Lung (tissue), 12 donors: ENCODE data around the gene CARMIL1. TPM values are rescaled to one million over a fixed set of nuclear protein-coding genes. Genes with fewer than 3 reads are reported as not detected.

ENCODE experiments used
- ATAC-seq: fragments of 200-7000 bp; cut with Tn5 transposase; one replicate; pipeline ENCODE4 v1.9.1; 2020; ENCODE audit warnings: moderate number of reproducible peaks; ENCODE audit not compliant: insufficient read depth, low FRiP score
- DNase-seq, 3 donors: peaks; one replicate each; pipeline ENCODE4 v3.0.0-alpha.2; 2013 to 2017
- H3K27ac ChIP-seq, 2 donors: one replicate each; pipeline ENCODE4 v1.5.1; 2013; ENCODE audit warnings: mild to moderate bottlenecking in 2 of 2, moderate library complexity in 2 of 2, control low read depth in 1 of 2, inconsistent platforms in 1 of 2, low read depth in 1 of 2, low read length in 1 of 2
- H3K27me3 ChIP-seq, 3 donors: one replicate each; pipeline ENCODE4 v1.5.1; 2013; ENCODE audit warnings: low read length in 2 of 3; ENCODE audit not compliant: control insufficient read depth in 3 of 3, insufficient read depth in 3 of 3
- H3K36me3 ChIP-seq, 4 donors: one replicate each; pipeline ENCODE4 v1.5.1; 2013; ENCODE audit warnings: low read length in 4 of 4, mild to moderate bottlenecking in 1 of 4, moderate library complexity in 1 of 4; ENCODE audit not compliant: control insufficient read depth in 4 of 4, insufficient read depth in 4 of 4
- H3K4me1 ChIP-seq, 5 donors: one replicate each; pipeline ENCODE4 v1.5.1; 2013; ENCODE audit warnings: low read length in 5 of 5, mild to moderate bottlenecking in 2 of 5, moderate library complexity in 1 of 5; ENCODE audit not compliant: control insufficient read depth in 5 of 5, insufficient read depth in 5 of 5
- H3K4me3 ChIP-seq: one replicate; pipeline ENCODE4 v1.5.1; 2013; ENCODE audit warnings: mild to moderate bottlenecking, control low read depth, moderate library complexity
- H3K9ac ChIP-seq, 2 donors: one replicate each; pipeline ENCODE4 v1.5.1; 2013; ENCODE audit warnings: low read length in 2 of 2, control low read depth in 1 of 2; ENCODE audit not compliant: insufficient read depth in 1 of 2
- H3K9me3 ChIP-seq, 4 donors: one replicate each; pipeline ENCODE4 v1.5.1; 2013; ENCODE audit warnings: low read length in 3 of 4, mild to moderate bottlenecking in 1 of 4, moderate library complexity in 1 of 4; ENCODE audit not compliant: control insufficient read depth in 4 of 4, insufficient read depth in 3 of 4
- CTCF ChIP-seq: IDR thresholded peaks from 2 replicates; pipeline ENCODE4 v1.5.1; 2012; ENCODE audit warnings: mild to moderate bottlenecking; ENCODE audit errors: control extremely low read depth, extremely low read depth
- WGBS, 2 donors: extraction: QIAGEN DNeasy Blood & Tissue Kit; methylation state at CpG; one replicate each; pipeline ENCODE4 v1.1.7; 2013; 5-methylcytosine and 5-hydroxymethylcytosine counted together
- polyA plus RNA-seq, 2 donors: library from polyadenylated mRNA; stranded (reverse); fragments of 200-250 nt; gene quantifications; one replicate each; pipeline ENCODE4 v1.2.1, GENCODE V29; 2013
- total RNA-seq, 2 donors: library from RNA; depleted of rRNA in 1 of 2; stranded (reverse); fragments of >200 nt in 1 of 2; gene quantifications; one replicate each; pipeline ENCODE4 v1.2.1, GENCODE V29; 2014 to 2021
- donor health status: control.
- donor health status: control.
- donor health status: Bipolar disorder and iron deficiency.
- donor health status: healthy.
- donor health status: DM: yes; HTN: yes; CAD: no.

Gene CARMIL1
- total and polyA plus RNA-seq, 4 donors, result 8.0 to 38.3 (median 34.9) TPM

- Histone ChIP-seq H3K27me3 (no peaks in the 10 kb centered on the region), H3K9ac (no peak overlapping the region), H3K4me1 (no peaks in the 10 kb centered on the region), H3K27ac (no peak overlapping the region), H3K9me3 (no peaks in the 10 kb centered on the region), H3K36me3 (peaks cover 0 to 3% (median 0%) of the 10 kb centered on the region in 4 donors), H3K4me3 (no peak overlapping the region)
- 91 to 95% methylated on average over 3 of the region's 3 CpGs for WGBS, 2 donors
- DNase-seq (no peak), ATAC-seq (no peak)
- no peak for TF ChIP-seq CTCF
Measured at GRCh38 chr6:25508051-25508450, 228.9 kb downstream of the CARMIL1 start.

- Histone ChIP-seq H3K9ac (no peak overlapping the region), H3K4me3 (no peak overlapping the region), H3K27ac (no peak overlapping the region), H3K27me3 (no peaks in the 10 kb centered on the region), H3K36me3 (peaks cover 0 to 10% (median 5%) of the 10 kb centered on the region in 4 donors), H3K4me1 (peaks cover 0 to 6% (median 4%) of the 10 kb centered on the region in 5 donors), H3K9me3 (no peaks in the 10 kb centered on the region)
- no peak for TF ChIP-seq CTCF
- no peak for DNase-seq
- no peak for ATAC-seq
- 85 to 96% methylated on average over 2 of the region's 2 CpGs for WGBS, 2 donors
Measured at GRCh38 chr6:25511376-25511775, 232.2 kb downstream of the CARMIL1 start.

GRCh38 chr6:25512560-25512959, 233.4 kb downstream of the CARMIL1 start:
- ATAC-seq (no peak), DNase-seq (no peak)
- Histone ChIP-seq H3K27me3 (no peaks in the 10 kb centered on the region), H3K9ac (no peak overlapping the region), H3K4me1 (peaks cover 0 to 8% (median 7%) of the 10 kb centered on the region in 5 donors), H3K27ac (no peak overlapping the region), H3K9me3 (no peaks in the 10 kb centered on the region), H3K4me3 (no peak overlapping the region), H3K36me3 (peaks cover 0 to 10% (median 5%) of the 10 kb centered on the region in 4 donors)
- TF ChIP-seq CTCF, result no peak

- H3K9me3 ChIP-seq, result no peaks in the 10 kb centered on the region
- no peak for ATAC-seq
- H3K9ac ChIP-seq, result no peak overlapping the region
- DNase-seq, result no peak
- no peak for TF ChIP-seq CTCF
- H3K27me3 ChIP-seq, result no peaks in the 10 kb centered on the region
- H3K4me1 ChIP-seq, result peaks cover 0 to 14% (median 7%) of the 10 kb centered on the region in 5 donors
- H3K27ac ChIP-seq, result no peak overlapping the region
- H3K36me3 ChIP-seq, result peaks cover 2 to 18% (median 9%) of the 10 kb centered on the region in 4 donors
- H3K4me3 ChIP-seq, result no peak overlapping the region
Measured at GRCh38 chr6:25519856-25520255, 240.7 kb downstream of the CARMIL1 start.
